ENCODE results near the gene TBCD. TPM values are rescaled to one million over a fixed set of nuclear protein-coding genes. Genes with fewer than 3 reads are reported as not detected.

The TBCD gene
- total and polyA plus RNA-seq, 12 donors, result 25.6 to 240 (median 66.2) TPM

GRCh38 chr17:82865774-82866395 lies 114.0 kb downstream of the TBCD start:
- WGBS, 4 donors, result 81 to 87% (median 85%) methylated on average over 9 of the region's 9 CpGs
- Histone ChIP-seq H3K9me3 (replicated peaks in 1 of 3) (no peaks in the 10 kb centered on the region), H3K27ac (peak overlapping the region in 1 of 5 donors; percentile 74), H3K27me3 (no peaks in the 10 kb centered on the region), H3K36me3 (replicated peaks in 1 of 2) (peaks cover 0 to 9% of the 10 kb centered on the region in 2 donors), H3K4me3 (no peak overlapping the region), H3K4me1 (replicated peaks in 1 of 2) (peaks cover 0 to 13% of the 10 kb centered on the region in 2 donors)
- TF ChIP-seq CTCF (IDR thresholded peaks at IDR 0.05) (no peak), POLR2A (IDR thresholded peaks at IDR 0.05) (no peak)
- intact Hi-C loops (cut with DNase I), result no loop called here
- no peak for DNase-seq

- Histone ChIP-seq H3K27me3 (no peaks in the 10 kb centered on the region), H3K36me3 (replicated peaks in 1 of 2) (peaks cover 0 to 11% of the 10 kb centered on the region in 2 donors), H3K27ac (peak overlapping the region in 2 of 5 donors; percentile 19 to 74), H3K4me3 (no peak overlapping the region), H3K9me3 (replicated peaks in 1 of 3) (no peaks in the 10 kb centered on the region), H3K4me1 (replicated peaks in 1 of 2) (peaks cover 0 to 13% of the 10 kb centered on the region in 2 donors)
- DNase-seq, result peak in 2 of 7 donors; percentile 13 to 71
- WGBS, 4 donors, result 46 to 72% (median 67%) methylated on average over 4 to 11 of the region's 11 CpGs
- intact Hi-C loops (cut with DNase I), result no loop called here
- TF ChIP-seq POLR2A (IDR thresholded peaks at IDR 0.05) (no peak), CTCF (IDR thresholded peaks at IDR 0.05) (no peak)
These were observed 114.8 kb downstream of the TBCD start for GRCh38 chr17:82866590-82867191.

GRCh38 chr17:82867763-82868325 lies 116.0 kb downstream of the TBCD start:
- intact Hi-C loops (cut with DNase I), result no loop called here
- no peak for DNase-seq
- no peak overlapping the region for H3K27ac ChIP-seq
- H3K36me3 ChIP-seq (replicated peaks in 1 of 2), result peaks cover 0 to 11% of the 10 kb centered on the region in 2 donors
- no peak for TF ChIP-seq POLR2A (IDR thresholded peaks at IDR 0.05)
- TF ChIP-seq CTCF (IDR thresholded peaks at IDR 0.05), result no peak
- H3K4me1 ChIP-seq (replicated peaks in 1 of 2), result peaks cover 0 to 13% of the 10 kb centered on the region in 2 donors
- no peaks in the 10 kb centered on the region for H3K27me3 ChIP-seq
- WGBS, 4 donors, result 86 to 94% (median 89%) methylated on average over 6 to 18 of the region's 18 CpGs
- no peaks in the 10 kb centered on the region for H3K9me3 ChIP-seq (replicated peaks in 1 of 3)
- no peak overlapping the region for H3K4me3 ChIP-seq

- no peaks in the 10 kb centered on the region for H3K9me3 ChIP-seq (replicated peaks in 1 of 3)
- no peak for TF ChIP-seq POLR2A (IDR thresholded peaks at IDR 0.05)
- H3K4me1 ChIP-seq (replicated peaks in 1 of 2), result peaks cover 0 to 13% of the 10 kb centered on the region in 2 donors
- DNase-seq, result no peak
- intact Hi-C loops (cut with DNase I), result no loop called here
- no peak overlapping the region for H3K4me3 ChIP-seq
- H3K36me3 ChIP-seq (replicated peaks in 1 of 2), result peaks cover 0 to 11% of the 10 kb centered on the region in 2 donors
- no peak overlapping the region for H3K27ac ChIP-seq
- no peaks in the 10 kb centered on the region for H3K27me3 ChIP-seq
- 88 to 97% (median 92%) methylated on average over 21 of the region's 21 CpGs for WGBS, 4 donors
These were observed 116.9 kb downstream of the TBCD start for GRCh38 chr17:82868715-82869131.
